ENCODE data around the gene DNAH2. TPM values are rescaled to one million over a fixed set of nuclear protein-coding genes. Genes with fewer than 3 reads are reported as not detected.

DNAH2 gene
- total RNA-seq, 1 experiment from 2014 or later, result 0.13 TPM

DNA sequence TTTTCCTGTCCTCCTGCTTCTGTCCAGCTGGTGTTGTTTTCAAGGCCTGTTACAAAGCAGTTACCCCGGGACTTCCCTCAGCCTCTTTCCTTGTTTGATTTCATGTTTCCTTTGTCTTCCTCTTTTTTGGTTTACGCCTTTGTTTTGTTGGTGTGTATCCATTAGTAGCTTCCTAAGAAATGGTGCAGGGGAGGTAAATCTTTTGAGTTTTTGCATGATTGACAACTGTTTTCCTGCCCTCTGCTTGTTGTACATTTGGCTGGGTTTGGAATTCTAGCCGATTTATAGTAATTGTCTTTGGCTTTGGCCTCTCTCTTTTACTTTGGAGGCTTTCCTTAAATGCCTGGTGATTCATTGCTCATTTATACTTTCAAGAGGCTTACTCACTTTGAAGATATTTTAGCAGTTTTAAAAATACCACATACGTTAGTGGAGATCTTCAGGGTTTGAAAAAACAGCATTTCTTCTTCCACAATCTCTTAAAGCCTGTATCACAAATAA lies 32.8 kb downstream of the DNAH2 start:
- no peaks in the 10 kb centered on the region for H3K4me1 ChIP-seq (ENCODE audit: control insufficient read depth, insufficient read depth, low read length)
- H3K27me3 ChIP-seq (ENCODE audit: control insufficient read depth, insufficient read depth, low read length), result no peaks in the 10 kb centered on the region
- no peaks in the 10 kb centered on the region for H3K9me3 ChIP-seq (ENCODE audit: control insufficient read depth, insufficient read depth, low read depth, low read length)
- POLR2A ChIA-PET, result no interaction called here
- H3K36me3 ChIP-seq (ENCODE audit: control insufficient read depth, insufficient read depth, low read length), result no peaks in the 10 kb centered on the region
- CTCF ChIA-PET, result no interaction called here
- peak; percentile 66 for ATAC-seq
- DNase-seq (ENCODE audit: low read depth, low spot score), result no peak
- no TSS peak for BruUV-seq (replicated peaks)
- H3K4me3 ChIP-seq (ENCODE audit: low read depth in 2 of 2, low read length in 2 of 2), result no peak overlapping the region
- no peak overlapping the region; the same call in 1 of the 2 replicates for H3K27ac ChIP-seq (ENCODE audit: low read length)
- in situ Hi-C loops (cut with HindIII; ENCODE audit: low pct_unique_long_range_greater_than_20kb, low sequenced_read_pairs) (no loop called here), intact Hi-C loops (cut with micrococcal nuclease; ENCODE audit: unreplicated experiment) (no loop called here)
- TF ChIP-seq POLR2AphosphoS5 (IDR thresholded peaks at IDR 0.05; ENCODE audit: low read depth, low read length) (no peak), SIN3A (IDR thresholded peaks at IDR 0.05; ENCODE audit: borderline replicate concordance, insufficient read depth, low read depth, low read length) (no peak), TCF7L2 (IDR thresholded peaks at IDR 0.05; ENCODE audit: low read depth, low read length) (no peak)
- TF ChIP-seq, protein P1, sequence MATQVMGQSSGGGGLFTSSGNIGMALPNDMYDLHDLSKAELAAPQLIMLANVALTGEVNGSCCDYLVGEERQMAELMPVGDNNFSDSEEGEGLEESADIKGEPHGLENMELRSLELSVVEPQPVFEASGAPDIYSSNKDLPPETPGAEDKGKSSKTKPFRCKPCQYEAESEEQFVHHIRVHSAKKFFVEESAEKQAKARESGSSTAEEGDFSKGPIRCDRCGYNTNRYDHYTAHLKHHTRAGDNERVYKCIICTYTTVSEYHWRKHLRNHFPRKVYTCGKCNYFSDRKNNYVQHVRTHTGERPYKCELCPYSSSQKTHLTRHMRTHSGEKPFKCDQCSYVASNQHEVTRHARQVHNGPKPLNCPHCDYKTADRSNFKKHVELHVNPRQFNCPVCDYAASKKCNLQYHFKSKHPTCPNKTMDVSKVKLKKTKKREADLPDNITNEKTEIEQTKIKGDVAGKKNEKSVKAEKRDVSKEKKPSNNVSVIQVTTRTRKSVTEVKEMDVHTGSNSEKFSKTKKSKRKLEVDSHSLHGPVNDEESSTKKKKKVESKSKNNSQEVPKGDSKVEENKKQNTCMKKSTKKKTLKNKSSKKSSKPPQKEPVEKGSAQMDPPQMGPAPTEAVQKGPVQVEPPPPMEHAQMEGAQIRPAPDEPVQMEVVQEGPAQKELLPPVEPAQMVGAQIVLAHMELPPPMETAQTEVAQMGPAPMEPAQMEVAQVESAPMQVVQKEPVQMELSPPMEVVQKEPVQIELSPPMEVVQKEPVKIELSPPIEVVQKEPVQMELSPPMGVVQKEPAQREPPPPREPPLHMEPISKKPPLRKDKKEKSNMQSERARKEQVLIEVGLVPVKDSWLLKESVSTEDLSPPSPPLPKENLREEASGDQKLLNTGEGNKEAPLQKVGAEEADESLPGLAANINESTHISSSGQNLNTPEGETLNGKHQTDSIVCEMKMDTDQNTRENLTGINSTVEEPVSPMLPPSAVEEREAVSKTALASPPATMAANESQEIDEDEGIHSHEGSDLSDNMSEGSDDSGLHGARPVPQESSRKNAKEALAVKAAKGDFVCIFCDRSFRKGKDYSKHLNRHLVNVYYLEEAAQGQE (IDR thresholded peaks at IDR 0.05; ENCODE audit: insufficient read depth in 1 of 2, low read depth in 2 of 2, low read length in 1 of 2), result no peak
- TF ChIP-seq, protein P2, sequence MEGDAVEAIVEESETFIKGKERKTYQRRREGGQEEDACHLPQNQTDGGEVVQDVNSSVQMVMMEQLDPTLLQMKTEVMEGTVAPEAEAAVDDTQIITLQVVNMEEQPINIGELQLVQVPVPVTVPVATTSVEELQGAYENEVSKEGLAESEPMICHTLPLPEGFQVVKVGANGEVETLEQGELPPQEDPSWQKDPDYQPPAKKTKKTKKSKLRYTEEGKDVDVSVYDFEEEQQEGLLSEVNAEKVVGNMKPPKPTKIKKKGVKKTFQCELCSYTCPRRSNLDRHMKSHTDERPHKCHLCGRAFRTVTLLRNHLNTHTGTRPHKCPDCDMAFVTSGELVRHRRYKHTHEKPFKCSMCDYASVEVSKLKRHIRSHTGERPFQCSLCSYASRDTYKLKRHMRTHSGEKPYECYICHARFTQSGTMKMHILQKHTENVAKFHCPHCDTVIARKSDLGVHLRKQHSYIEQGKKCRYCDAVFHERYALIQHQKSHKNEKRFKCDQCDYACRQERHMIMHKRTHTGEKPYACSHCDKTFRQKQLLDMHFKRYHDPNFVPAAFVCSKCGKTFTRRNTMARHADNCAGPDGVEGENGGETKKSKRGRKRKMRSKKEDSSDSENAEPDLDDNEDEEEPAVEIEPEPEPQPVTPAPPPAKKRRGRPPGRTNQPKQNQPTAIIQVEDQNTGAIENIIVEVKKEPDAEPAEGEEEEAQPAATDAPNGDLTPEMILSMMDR (IDR thresholded peaks at IDR 0.05), result no peak

DNA sequence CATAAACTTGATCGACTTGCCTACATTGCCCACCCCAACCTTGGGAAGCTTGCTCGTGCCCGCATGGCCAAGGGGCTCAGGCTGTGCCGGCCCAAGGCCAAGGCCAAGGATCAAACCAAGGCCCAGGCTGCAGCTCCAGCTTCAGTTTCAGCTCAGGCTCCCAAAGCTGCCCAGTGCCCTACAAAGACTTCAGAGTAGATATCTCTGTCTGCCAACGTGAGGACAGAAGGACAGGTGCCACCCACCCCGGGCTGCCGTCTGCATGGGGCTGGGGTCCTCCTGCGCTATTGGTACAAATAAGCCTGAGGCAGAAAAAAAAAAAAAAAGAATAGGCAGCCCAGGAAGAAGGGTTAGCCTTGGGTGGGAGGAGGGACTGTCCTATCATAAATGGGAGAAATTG lies 37.1 kb downstream of the DNAH2 start:
- DNase-seq (ENCODE audit: low read depth, low spot score) (no peak), ATAC-seq (no peak)
- H3K4me3 ChIP-seq (ENCODE audit: low read depth in 2 of 2, low read length in 2 of 2), result no peak overlapping the region
- TF ChIP-seq SIN3A (IDR thresholded peaks at IDR 0.05; ENCODE audit: borderline replicate concordance, insufficient read depth, low read depth, low read length) (no peak), TCF7L2 (IDR thresholded peaks at IDR 0.05; ENCODE audit: low read depth, low read length) (no peak), POLR2AphosphoS5 (IDR thresholded peaks at IDR 0.05; ENCODE audit: low read depth, low read length) (no peak)
- TF ChIP-seq, protein P2 (IDR thresholded peaks at IDR 0.05), result no peak
- TF ChIP-seq, protein P1 (IDR thresholded peaks at IDR 0.05; ENCODE audit: insufficient read depth in 1 of 2, low read depth in 2 of 2, low read length in 1 of 2), result no peak
- H3K27ac ChIP-seq (ENCODE audit: low read length), result no peak overlapping the region
- H3K4me1 ChIP-seq (ENCODE audit: control insufficient read depth, insufficient read depth, low read length), result no peaks in the 10 kb centered on the region
- H3K9me3 ChIP-seq (ENCODE audit: control insufficient read depth, insufficient read depth, low read depth, low read length), result no peaks in the 10 kb centered on the region
- ChIA-PET CTCF (no interaction called here), POLR2A (no interaction called here)
- no TSS peak for BruUV-seq (replicated peaks)
- in situ Hi-C loops (cut with HindIII; ENCODE audit: low pct_unique_long_range_greater_than_20kb, low sequenced_read_pairs) (no loop called here), intact Hi-C loops (cut with micrococcal nuclease; ENCODE audit: unreplicated experiment) (no loop called here)
- no peaks in the 10 kb centered on the region for H3K36me3 ChIP-seq (ENCODE audit: control insufficient read depth, insufficient read depth, low read length)
- no peaks in the 10 kb centered on the region for H3K27me3 ChIP-seq (ENCODE audit: control insufficient read depth, insufficient read depth, low read length)
